GM18499 (cell line): ENCODE data around the gene DDX27.

Source experiments
- ATAC-seq: cut with Tn5 transposase; IDR thresholded peaks from one replicate; pipeline ENCODE4 v1.9.1; 2021; ENCODE audit warnings: moderate number of reproducible peaks; ENCODE audit not compliant: insufficient read depth, unreplicated experiment

DDX27 gene

GRCh38 chr20:49286689-49287551, 67.7 kb downstream of the DDX27 start:
- no peak for ATAC-seq

GRCh38 chr20:49287555-49288249, 68.5 kb downstream of the DDX27 start:
- no peak for ATAC-seq

- ATAC-seq, result no peak
Observed at GRCh38 chr20:49288250-49288751, 69.1 kb downstream of the DDX27 start.

GRCh38 chr20:49288784-49289696, 69.8 kb downstream of the DDX27 start:
- ATAC-seq, result no peak

GRCh38 chr20:49290608-49291191, 71.5 kb downstream of the DDX27 start:
- no peak for ATAC-seq

GRCh38 chr20:49291200-49291599, 72.0 kb downstream of the DDX27 start:
- no peak for ATAC-seq

GRCh38 chr20:49292010-49292409, 72.8 kb downstream of the DDX27 start:
- no peak for ATAC-seq

GRCh38 chr20:49293122-49293521, 73.9 kb downstream of the DDX27 start:
- no peak for ATAC-seq
